CD14-positive monocyte (primary cell): ENCODE measurements around the gene BEND7. TPM values are rescaled to one million over a fixed set of nuclear protein-coding genes. Genes with fewer than 3 reads are reported as not detected.

Experiments used
- DNase-seq, 3 donors: peaks; one replicate each; pipeline ENCODE4 v3.0.0-alpha.2; 2011 to 2022
- H2AFZ ChIP-seq: 2 replicates; pipeline ENCODE4 v1.6.0; 2012; ENCODE audit warnings: mild to moderate bottlenecking, low read depth, low read length, inconsistent platforms; ENCODE audit not compliant: insufficient read depth, poor library complexity, severe bottlenecking
- H3K27ac ChIP-seq, 2 donors: 1 replicate in 1 of 2; 2 replicates in 1 of 2; pipeline ENCODE4 v1.5.1; 2012 to 2013; ENCODE audit warnings: low read length in 2 of 2, control low read depth in 1 of 2, inconsistent platforms in 1 of 2, low read depth in 1 of 2, mild to moderate bottlenecking in 1 of 2
- H3K27me3 ChIP-seq, 2 donors: one replicate each; pipeline versions ENCODE4 v1.6.0 to v1.6.1; 2011 to 2013; ENCODE audit warnings: low read length in 2 of 2; ENCODE audit not compliant: control insufficient read depth in 2 of 2, insufficient read depth in 2 of 2
- H3K36me3 ChIP-seq, 2 donors: replicated peaks in 1 of 2; 1 replicate in 1 of 2; 2 replicates in 1 of 2; pipeline versions ENCODE4 v1.5.1 to v1.6.1; 2012 to 2013; ENCODE audit warnings: low read length in 2 of 2, control low read depth in 1 of 2, inconsistent platforms in 1 of 2, mild to moderate bottlenecking in 1 of 2; ENCODE audit not compliant: insufficient read depth in 2 of 2, control insufficient read depth in 1 of 2
- H3K4me1 ChIP-seq, 2 donors: 1 replicate in 1 of 2; 2 replicates in 1 of 2; pipeline versions ENCODE4 v1.5.1 to v1.6.1; 2012 to 2013; ENCODE audit warnings: low read length in 2 of 2, control low read depth in 1 of 2, inconsistent platforms in 1 of 2, mild to moderate bottlenecking in 1 of 2, moderate library complexity in 1 of 2; ENCODE audit not compliant: insufficient read depth in 2 of 2, control insufficient read depth in 1 of 2
- H3K4me2 ChIP-seq: replicated peaks from 2 replicates; pipeline ENCODE3; 2012; ENCODE audit warnings: low read length, moderate library complexity, mild to moderate bottlenecking; ENCODE audit not compliant: poor library complexity, severe bottlenecking; ENCODE audit errors: extremely low read depth
- H3K4me3 ChIP-seq, 3 experiments: fragments of 200-600 bp in 1 of 3; sonication (generic) in 1 of 3; replicated peaks in 1 of 3; 1 replicate in 2 of 3; 2 replicates in 1 of 3; pipeline ENCODE4 v1.5.1; 2011 to 2013; ENCODE audit warnings: low read length in 3 of 3, mild to moderate bottlenecking in 3 of 3, control low read depth in 2 of 3, low read depth in 2 of 3, inconsistent platforms in 1 of 3, moderate library complexity in 1 of 3
- H3K79me2 ChIP-seq: 2 replicates; pipeline ENCODE4 v1.6.0; 2012; ENCODE audit warnings: mild to moderate bottlenecking, control low read depth, inconsistent platforms, low read length, moderate library complexity; ENCODE audit not compliant: insufficient read depth
- H3K9ac ChIP-seq: 2 replicates; pipeline ENCODE4 v1.6.0; 2017; ENCODE audit warnings: low read length, mild to moderate bottlenecking; ENCODE audit not compliant: insufficient read depth, poor library complexity, severe bottlenecking
- H3K9me3 ChIP-seq, 2 donors: replicated peaks in 1 of 2; 1 replicate in 1 of 2; 2 replicates in 1 of 2; pipeline versions ENCODE4 v1.5.1 to v1.6.1; 2012 to 2013; ENCODE audit warnings: low read length in 2 of 2, control low read depth in 1 of 2; ENCODE audit not compliant: control insufficient read depth in 1 of 2, insufficient read depth in 1 of 2
- H4K20me1 ChIP-seq: 2 replicates; pipeline ENCODE4 v1.6.0; 2012; ENCODE audit warnings: mild to moderate bottlenecking, low read length, control low read depth, moderate library complexity; ENCODE audit not compliant: insufficient read depth
- H3K27ac Mint-ChIP-seq, 7 donors: one replicate each; pipeline ENCODE4 v1.8.0; 2020; ENCODE audit warnings: mild to moderate bottlenecking in 7 of 7, mixed read lengths in 7 of 7, moderate library complexity in 6 of 7, inconsistent platforms in 2 of 7
- H3K27me3 Mint-ChIP-seq, 3 donors: one replicate each; pipeline ENCODE4 v1.8.0; 2021 to 2022; ENCODE audit warnings: low read depth in 3 of 3, mild to moderate bottlenecking in 3 of 3, mixed read lengths in 3 of 3, moderate library complexity in 3 of 3, inconsistent platforms in 1 of 3
- H3K36me3 Mint-ChIP-seq, 2 donors: one replicate each; pipeline ENCODE4 v1.8.0; 2020; ENCODE audit warnings: mixed read lengths in 2 of 2, inconsistent platforms in 1 of 2, mild to moderate bottlenecking in 1 of 2
- H3K4me1 Mint-ChIP-seq: one replicate; pipeline ENCODE4 v1.8.0; 2020; ENCODE audit warnings: mild to moderate bottlenecking, mixed read lengths
- H3K4me3 Mint-ChIP-seq, 2 donors: one replicate each; pipeline ENCODE4 v1.8.0; 2020; ENCODE audit warnings: mild to moderate bottlenecking in 2 of 2, mixed read lengths in 2 of 2, moderate library complexity in 1 of 2
- H3K9me3 Mint-ChIP-seq, 7 donors: one replicate each; pipeline ENCODE4 v1.8.0; 2020 to 2022; ENCODE audit warnings: mixed read lengths in 7 of 7, mild to moderate bottlenecking in 6 of 7, moderate library complexity in 6 of 7, inconsistent platforms in 2 of 7
- WGBS: methylation state at CpG from one replicate; pipeline ENCODE4 v1.1.5; 2013; ENCODE audit warnings: missing lambda C conversion rate; ENCODE audit not compliant: insufficient coverage; 5-methylcytosine and 5-hydroxymethylcytosine counted together
- intact Hi-C, 2 donors: fragments of 100-400 bp; cut with micrococcal nuclease; formaldehyde crosslinking; loops; one replicate each; pipeline versions ENCODE4 v1.15.0 to v1.15.1; 2023
- polyA plus RNA-seq, 3 donors: library from polyadenylated mRNA; depleted of rRNA in 1 of 3; unstranded in 2 of 3; stranded (reverse) in 1 of 3; fragments of 300-500 nt in 2 of 3; fragments of >200 nt in 1 of 3; fragmentation: Illumina TruSeq in 2 of 3; gene quantifications; 1 replicate in 2 of 3; 2 replicates in 1 of 3; pipeline ENCODE4 v1.2.3, GENCODE V29; 2012 to 2021
- TF ChIP-seq, protein P1 (sequence below): fragments of 200-600 bp; IDR thresholded peaks from one replicate; pipeline ENCODE4 v1.8.0; 2022; ENCODE audit warnings: antibody characterized with exemption, mild to moderate bottlenecking

Gene BEND7
- polyA plus RNA-seq, 3 donors: 0.65 TPM; not detected in 2

DNA sequence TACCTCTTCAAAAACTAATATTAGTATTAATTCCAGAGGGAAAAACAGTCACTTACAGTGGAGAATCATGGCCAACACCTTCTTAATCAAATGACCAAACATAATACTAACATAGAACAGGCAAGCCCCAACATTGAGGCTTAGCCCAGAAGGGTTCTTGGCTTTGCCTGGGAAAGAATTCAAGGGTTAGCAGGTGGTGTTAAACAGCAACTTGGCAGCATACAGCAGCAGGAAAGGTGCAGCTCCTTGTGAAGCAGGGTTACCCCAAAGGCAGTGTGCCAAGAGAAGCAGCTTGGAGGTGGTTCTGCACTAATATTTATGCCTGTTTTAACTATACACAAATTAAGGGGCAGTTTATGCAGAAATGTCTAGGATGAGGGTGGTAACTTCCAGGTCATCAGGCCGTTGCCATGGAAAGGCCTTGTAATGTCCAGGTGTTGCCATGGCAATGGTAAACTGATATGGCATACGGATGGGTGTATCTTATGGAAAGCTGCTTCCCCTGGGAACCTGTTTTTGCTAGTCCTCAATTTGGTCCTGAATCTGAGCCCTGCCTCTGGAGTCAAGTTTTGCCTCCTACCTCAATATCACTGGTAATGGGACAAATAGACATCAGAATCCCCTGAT is 27.2 kb upstream of the BEND7 start:
- intact Hi-C loops: no loop called here
- Mint-ChIP-seq H3K4me1 (peaks cover 7% of the 10 kb centered on the region), H3K9me3 (peaks cover 0 to 11% (median 7%) of the 10 kb centered on the region in 7 donors), H3K27me3 (peaks cover 0 to 8% (median 4%) of the 10 kb centered on the region in 3 donors), H3K27ac (peak overlapping the region in 3 of 7 donors; percentile 38 to 77 (median 75)), H3K36me3 (no peaks in the 10 kb centered on the region), H3K4me3 (peak overlapping the region in 1 of 2 donors; percentile 7)
- Histone ChIP-seq H3K9me3 (peaks cover 0 to 2% of the 10 kb centered on the region in 2 donors), H3K4me1 (peaks cover 6 to 7% of the 10 kb centered on the region in 2 donors), H2AFZ (no peak overlapping the region), H3K79me2 (no peaks in the 10 kb centered on the region), H3K4me2 (no peak overlapping the region), H3K9ac (no peak overlapping the region), H4K20me1 (no peaks in the 10 kb centered on the region), H3K36me3 (no peaks in the 10 kb centered on the region), H3K27me3 (no peaks in the 10 kb centered on the region), H3K4me3 (no peak overlapping the region), H3K27ac (no peak overlapping the region)
- DNase-seq: no peak
- WGBS: no CpG with 5 or more reads among the region's 2 CpGs
- TF ChIP-seq, protein P1, sequence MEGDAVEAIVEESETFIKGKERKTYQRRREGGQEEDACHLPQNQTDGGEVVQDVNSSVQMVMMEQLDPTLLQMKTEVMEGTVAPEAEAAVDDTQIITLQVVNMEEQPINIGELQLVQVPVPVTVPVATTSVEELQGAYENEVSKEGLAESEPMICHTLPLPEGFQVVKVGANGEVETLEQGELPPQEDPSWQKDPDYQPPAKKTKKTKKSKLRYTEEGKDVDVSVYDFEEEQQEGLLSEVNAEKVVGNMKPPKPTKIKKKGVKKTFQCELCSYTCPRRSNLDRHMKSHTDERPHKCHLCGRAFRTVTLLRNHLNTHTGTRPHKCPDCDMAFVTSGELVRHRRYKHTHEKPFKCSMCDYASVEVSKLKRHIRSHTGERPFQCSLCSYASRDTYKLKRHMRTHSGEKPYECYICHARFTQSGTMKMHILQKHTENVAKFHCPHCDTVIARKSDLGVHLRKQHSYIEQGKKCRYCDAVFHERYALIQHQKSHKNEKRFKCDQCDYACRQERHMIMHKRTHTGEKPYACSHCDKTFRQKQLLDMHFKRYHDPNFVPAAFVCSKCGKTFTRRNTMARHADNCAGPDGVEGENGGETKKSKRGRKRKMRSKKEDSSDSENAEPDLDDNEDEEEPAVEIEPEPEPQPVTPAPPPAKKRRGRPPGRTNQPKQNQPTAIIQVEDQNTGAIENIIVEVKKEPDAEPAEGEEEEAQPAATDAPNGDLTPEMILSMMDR: no peak

DNA sequence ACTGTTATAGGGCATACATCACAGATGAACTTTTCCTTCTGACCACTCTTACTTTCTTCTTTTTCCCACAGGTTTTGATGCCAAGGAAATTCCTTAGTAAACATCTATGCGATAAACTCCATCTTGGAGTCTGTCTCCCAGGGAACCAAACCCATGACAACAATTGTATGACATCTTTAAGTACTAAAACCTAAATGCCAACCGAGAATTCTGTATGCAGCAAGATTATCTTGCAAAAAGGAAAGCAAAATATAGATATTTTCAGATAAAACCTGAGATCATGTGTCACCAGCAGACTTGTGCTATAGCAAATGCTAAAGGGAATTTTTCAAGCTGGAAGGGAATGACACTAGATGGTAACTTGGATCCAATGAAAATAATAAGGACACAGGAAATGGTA is 22.0 kb upstream of the BEND7 start:
- H3K4me1 ChIP-seq: no peaks in the 10 kb centered on the region
- TF ChIP-seq, protein P1: no peak
- H3K9me3 ChIP-seq: peaks cover 8% of the 10 kb centered on the region in 2 donors
- H4K20me1 ChIP-seq: no peaks in the 10 kb centered on the region
- no peak for DNase-seq
- no peak overlapping the region for H3K4me3 ChIP-seq
- Mint-ChIP-seq H3K27me3 (peaks cover 4 to 12% (median 6%) of the 10 kb centered on the region in 3 donors), H3K36me3 (no peaks in the 10 kb centered on the region), H3K9me3 (peaks cover 8 to 28% (median 23%) of the 10 kb centered on the region in 7 donors), H3K4me1 (no peaks in the 10 kb centered on the region), H3K27ac (no peak overlapping the region), H3K4me3 (no peak overlapping the region)
- peaks cover 0 to 4% of the 10 kb centered on the region in 2 donors for H3K27me3 ChIP-seq
- no CpG with 5 or more reads among the region's 2 CpGs for WGBS
- no peak overlapping the region for H3K27ac ChIP-seq
- no peaks in the 10 kb centered on the region for H3K36me3 ChIP-seq
- H3K9ac ChIP-seq: no peak overlapping the region
- H2AFZ ChIP-seq: no peak overlapping the region
- intact Hi-C loops: no loop called here
- H3K79me2 ChIP-seq: no peaks in the 10 kb centered on the region
- H3K4me2 ChIP-seq: no peak overlapping the region
